WTC11 (cell line): ENCODE measurements around the gene HOMER1. TPM values are rescaled to one million over a fixed set of nuclear protein-coding genes. Genes with fewer than 3 reads are reported as not detected.

ENCODE experiments used
- ATAC-seq: fragments of 200-7000 bp; cut with Tn5 transposase; 2 replicates; pipeline ENCODE4 v1.10.0; 2021; ENCODE audit warnings: mild to moderate bottlenecking, moderate library complexity
- CTCF ChIA-PET: fragments of 300-600 bp; sonication (Branson Sonifier 250); formaldehyde crosslinking; loops from one replicate; lab custom pipeline; 2021; ENCODE audit warnings: antibody characterized with exemption; lab: Charles Lee
- POLR2A ChIA-PET: fragments of 350-600 bp; sonication (Branson Sonifier 250); formaldehyde crosslinking; loops from one replicate; lab custom pipeline; 2021; ENCODE audit warnings: antibody characterized with exemption; lab: Charles Lee
- DNase-seq: peaks from one replicate; pipeline ENCODE4 v3.0.0; 2021; ENCODE audit warnings: low spot score
- H3K27ac Mint-ChIP-seq: 2 replicates; pipeline ENCODE4 v1.8.0; 2021; ENCODE audit warnings: mixed read lengths
- H3K27me3 Mint-ChIP-seq: 2 replicates; pipeline ENCODE4 v1.8.0; 2021; ENCODE audit warnings: low read depth, mild to moderate bottlenecking, moderate library complexity, mixed read lengths
- H3K36me3 Mint-ChIP-seq: 2 replicates; pipeline ENCODE4 v1.8.0; 2021; ENCODE audit warnings: mixed read lengths
- H3K4me1 Mint-ChIP-seq: 2 replicates; pipeline ENCODE4 v1.8.0; 2022; ENCODE audit warnings: mixed read lengths
- H3K4me3 Mint-ChIP-seq: 2 replicates; pipeline ENCODE4 v1.8.0; 2021; ENCODE audit warnings: mild to moderate bottlenecking, moderate library complexity, mixed read lengths
- H3K9me3 Mint-ChIP-seq: 2 replicates; pipeline ENCODE4 v1.8.0; 2021; ENCODE audit warnings: mixed read lengths
- CBFB ChIP-seq: sonication (generic); formaldehyde crosslinking; IDR thresholded peaks from 2 replicates; pipeline ENCODE4 v1.8.1; 2022; ENCODE audit warnings: mild to moderate bottlenecking, low read depth, missing genetic modification reagents
- E2F1 ChIP-seq: sonication (generic); formaldehyde crosslinking; IDR thresholded peaks from 2 replicates; pipeline ENCODE4 v1.8.0; 2022; ENCODE audit warnings: mild to moderate bottlenecking, missing genetic modification reagents
- ERG ChIP-seq: fragments of 250-450 bp; sonication (Bioruptor Pico); IDR thresholded peaks from 2 replicates; pipeline ENCODE4 v1.8.0; 2021; ENCODE audit warnings: mild to moderate bottlenecking
- FOXK1 ChIP-seq: sonication (generic); formaldehyde crosslinking; IDR thresholded peaks from 2 replicates; pipeline ENCODE4 v1.8.0; 2022; ENCODE audit warnings: mild to moderate bottlenecking, moderate library complexity, missing genetic modification reagents
- GTF2I ChIP-seq: fragments of 250-450 bp; sonication (Bioruptor Pico); conservative IDR thresholded peaks from 2 replicates; pipeline ENCODE4 v1.4.0; 2021; ENCODE audit warnings: mild to moderate bottlenecking
- IRF2 ChIP-seq: sonication (generic); formaldehyde crosslinking; IDR thresholded peaks from 2 replicates; pipeline ENCODE4 v1.8.0; 2022; ENCODE audit warnings: low read depth, missing genetic modification reagents, borderline replicate concordance
- JUN ChIP-seq: sonication (generic); formaldehyde crosslinking; IDR thresholded peaks from 2 replicates; pipeline ENCODE4 v1.8.0; 2023; ENCODE audit warnings: mild to moderate bottlenecking, missing genetic modification reagents
- NR3C1 ChIP-seq: sonication (generic); formaldehyde crosslinking; conservative IDR thresholded peaks from 2 replicates; pipeline ENCODE4 v1.8.1; 2023; ENCODE audit warnings: low read depth, mild to moderate bottlenecking, missing genetic modification reagents
- RORB ChIP-seq: fragments of 250-450 bp; sonication (Bioruptor Pico); IDR thresholded peaks from 2 replicates; pipeline ENCODE4 v1.9.0; 2021; ENCODE audit warnings: mild to moderate bottlenecking
- SMAD4 ChIP-seq: sonication (generic); formaldehyde crosslinking; IDR thresholded peaks from 2 replicates; pipeline ENCODE4 v1.8.0; 2022; ENCODE audit warnings: mild to moderate bottlenecking, missing genetic modification reagents
- SP1 ChIP-seq: sonication (generic); formaldehyde crosslinking; conservative IDR thresholded peaks from 2 replicates; pipeline ENCODE4 v1.8.1; 2022; ENCODE audit warnings: missing genetic modification reagents
- TEAD1 ChIP-seq: sonication (generic); formaldehyde crosslinking; IDR thresholded peaks from 2 replicates; pipeline ENCODE4 v1.8.0; 2022; ENCODE audit warnings: mild to moderate bottlenecking, missing genetic modification reagents
- ZBTB21 ChIP-seq: sonication (generic); formaldehyde crosslinking; IDR thresholded peaks from 2 replicates; pipeline ENCODE4 v1.8.1; 2023; ENCODE audit warnings: mild to moderate bottlenecking, missing genetic modification reagents, borderline replicate concordance
- ZNF138 ChIP-seq: sonication (generic); formaldehyde crosslinking; conservative IDR thresholded peaks from 2 replicates; pipeline ENCODE4 v1.8.1; 2022; ENCODE audit warnings: mild to moderate bottlenecking, moderate library complexity, missing genetic modification reagents
- total RNA-seq: library from RNA; stranded (reverse); gene quantifications from 3 replicates; pipeline ENCODE4 v1.2.3, GENCODE V29; 2021
- TF ChIP-seq, protein P1 (sequence below): sonication (generic); formaldehyde crosslinking; IDR thresholded peaks from 2 replicates; pipeline ENCODE4 v1.8.1; 2022; ENCODE audit warnings: low read depth, missing genetic modification reagents, borderline replicate concordance
- TF ChIP-seq, protein P2 (sequence below): fragments of 250-450 bp; sonication (Bioruptor Pico); conservative IDR thresholded peaks from 2 replicates; pipeline ENCODE4 v1.9.0; 2021; ENCODE audit warnings: mild to moderate bottlenecking
- TF ChIP-seq, protein P3 (sequence below): sonication (generic); formaldehyde crosslinking; IDR thresholded peaks from 2 replicates; pipeline ENCODE4 v1.8.0; 2022; ENCODE audit warnings: missing genetic modification reagents

HOMER1 gene
- total RNA-seq, 1 experiment from 2014 or later = 37.6 TPM

DNA sequence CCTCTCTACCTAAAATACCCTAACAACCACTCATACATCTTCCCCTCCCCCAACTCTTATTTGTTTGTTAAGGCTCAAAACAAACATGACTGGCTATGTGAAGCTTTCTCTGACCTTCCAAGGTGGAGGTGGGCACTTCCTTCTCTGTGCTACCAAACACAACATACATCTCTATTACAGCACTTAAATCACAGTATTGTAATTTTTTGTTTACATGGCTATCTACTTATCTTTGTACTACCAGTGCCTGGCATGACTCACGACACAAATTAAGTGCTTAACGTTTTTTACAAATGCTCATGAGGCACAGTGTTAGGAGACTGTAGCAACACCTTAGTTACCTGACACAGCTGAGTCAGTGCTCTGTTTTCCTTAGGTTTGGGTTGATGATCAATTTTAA, 18.6 kb downstream of the HOMER1 start (continued):
- TF ChIP-seq, protein P1, sequence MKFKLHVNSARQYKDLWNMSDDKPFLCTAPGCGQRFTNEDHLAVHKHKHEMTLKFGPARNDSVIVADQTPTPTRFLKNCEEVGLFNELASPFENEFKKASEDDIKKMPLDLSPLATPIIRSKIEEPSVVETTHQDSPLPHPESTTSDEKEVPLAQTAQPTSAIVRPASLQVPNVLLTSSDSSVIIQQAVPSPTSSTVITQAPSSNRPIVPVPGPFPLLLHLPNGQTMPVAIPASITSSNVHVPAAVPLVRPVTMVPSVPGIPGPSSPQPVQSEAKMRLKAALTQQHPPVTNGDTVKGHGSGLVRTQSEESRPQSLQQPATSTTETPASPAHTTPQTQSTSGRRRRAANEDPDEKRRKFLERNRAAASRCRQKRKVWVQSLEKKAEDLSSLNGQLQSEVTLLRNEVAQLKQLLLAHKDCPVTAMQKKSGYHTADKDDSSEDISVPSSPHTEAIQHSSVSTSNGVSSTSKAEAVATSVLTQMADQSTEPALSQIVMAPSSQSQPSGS (CRISPR knock-in tag) = no peak
- TF ChIP-seq GTF2I = no peak

GRCh38 chr5:79493596-79494345, 20.2 kb downstream of the HOMER1 start:
- H3K4me3 Mint-ChIP-seq = no peak overlapping the region
- no peaks in the 10 kb centered on the region for H3K9me3 Mint-ChIP-seq
- ATAC-seq (no peak), DNase-seq (no peak)
- H3K4me1 Mint-ChIP-seq = peaks cover 44% of the 10 kb centered on the region
- ChIA-PET CTCF (interaction anchor here (0.6 kb wide), 1 partner anchor 314 kb away, joined by 3 read pairs; no protein-coding TSS in a partner anchor), POLR2A (no interaction called here)
- peak overlapping the region; percentile 10 for H3K27ac Mint-ChIP-seq
- TF ChIP-seq TEAD1 (CRISPR knock-in tag) (no peak), SP1 (CRISPR knock-in tag) (no peak), ERG (CRISPR knock-in tag) (no peak), IRF2 (CRISPR knock-in tag) (no peak), JUN (CRISPR knock-in tag) (no peak), ZNF138 (CRISPR knock-in tag) (no peak), CBFB (CRISPR knock-in tag) (no peak), NR3C1 (CRISPR knock-in tag) (no peak), SMAD4 (CRISPR knock-in tag) (no peak), RORB (CRISPR knock-in tag) (no peak), ZBTB21 (no peak), E2F1 (no peak), FOXK1 (CRISPR knock-in tag) (no peak)
- TF ChIP-seq, protein P2, sequence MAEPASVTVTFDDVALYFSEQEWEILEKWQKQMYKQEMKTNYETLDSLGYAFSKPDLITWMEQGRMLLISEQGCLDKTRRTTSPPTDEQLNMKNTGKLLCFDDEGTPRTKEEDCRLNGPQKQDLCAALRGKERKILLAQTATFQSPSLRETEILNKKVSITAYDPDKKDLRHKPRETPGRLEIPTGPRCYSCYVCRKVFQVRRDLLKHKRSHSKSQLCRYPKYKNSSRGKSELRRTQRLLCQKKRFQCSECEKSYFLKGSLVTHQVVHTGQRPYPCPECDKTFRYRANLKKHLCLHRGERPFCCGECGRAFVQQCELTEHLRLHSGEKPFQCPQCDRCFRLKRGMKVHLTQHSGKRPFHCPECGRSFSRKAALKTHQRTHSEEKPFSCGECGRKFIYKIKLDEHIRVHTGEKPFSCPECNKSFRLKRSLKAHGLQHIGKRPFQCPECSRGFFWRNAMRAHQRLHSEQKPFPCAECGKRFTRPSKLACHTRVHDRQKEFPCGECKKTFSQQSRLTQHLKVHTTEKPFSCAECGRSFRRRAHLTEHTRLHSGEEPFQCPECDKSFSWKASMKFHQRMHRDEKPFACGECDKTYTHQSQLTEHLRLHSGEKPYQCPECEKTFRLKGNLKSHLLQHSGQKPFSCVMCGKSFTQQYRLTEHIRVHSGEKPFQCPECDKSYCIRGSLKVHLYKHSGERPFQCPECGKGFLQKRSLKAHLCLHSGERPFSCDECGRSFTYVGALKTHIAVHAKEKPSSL (CRISPR knock-in tag) = no peak
- TF ChIP-seq, protein P3, sequence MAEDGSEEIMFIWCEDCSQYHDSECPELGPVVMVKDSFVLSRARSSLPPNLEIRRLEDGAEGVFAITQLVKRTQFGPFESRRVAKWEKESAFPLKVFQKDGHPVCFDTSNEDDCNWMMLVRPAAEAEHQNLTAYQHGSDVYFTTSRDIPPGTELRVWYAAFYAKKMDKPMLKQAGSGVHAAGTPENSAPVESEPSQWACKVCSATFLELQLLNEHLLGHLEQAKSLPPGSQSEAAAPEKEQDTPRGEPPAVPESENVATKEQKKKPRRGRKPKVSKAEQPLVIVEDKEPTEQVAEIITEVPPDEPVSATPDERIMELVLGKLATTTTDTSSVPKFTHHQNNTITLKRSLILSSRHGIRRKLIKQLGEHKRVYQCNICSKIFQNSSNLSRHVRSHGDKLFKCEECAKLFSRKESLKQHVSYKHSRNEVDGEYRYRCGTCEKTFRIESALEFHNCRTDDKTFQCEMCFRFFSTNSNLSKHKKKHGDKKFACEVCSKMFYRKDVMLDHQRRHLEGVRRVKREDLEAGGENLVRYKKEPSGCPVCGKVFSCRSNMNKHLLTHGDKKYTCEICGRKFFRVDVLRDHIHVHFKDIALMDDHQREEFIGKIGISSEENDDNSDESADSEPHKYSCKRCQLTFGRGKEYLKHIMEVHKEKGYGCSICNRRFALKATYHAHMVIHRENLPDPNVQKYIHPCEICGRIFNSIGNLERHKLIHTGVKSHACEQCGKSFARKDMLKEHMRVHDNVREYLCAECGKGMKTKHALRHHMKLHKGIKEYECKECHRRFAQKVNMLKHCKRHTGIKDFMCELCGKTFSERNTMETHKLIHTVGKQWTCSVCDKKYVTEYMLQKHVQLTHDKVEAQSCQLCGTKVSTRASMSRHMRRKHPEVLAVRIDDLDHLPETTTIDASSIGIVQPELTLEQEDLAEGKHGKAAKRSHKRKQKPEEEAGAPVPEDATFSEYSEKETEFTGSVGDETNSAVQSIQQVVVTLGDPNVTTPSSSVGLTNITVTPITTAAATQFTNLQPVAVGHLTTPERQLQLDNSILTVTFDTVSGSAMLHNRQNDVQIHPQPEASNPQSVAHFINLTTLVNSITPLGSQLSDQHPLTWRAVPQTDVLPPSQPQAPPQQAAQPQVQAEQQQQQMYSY (CRISPR knock-in tag) = no peak
- H3K36me3 Mint-ChIP-seq = no peaks in the 10 kb centered on the region
- H3K27me3 Mint-ChIP-seq = no peaks in the 10 kb centered on the region
